Heart right ventricle (tissue), 16 donors: ENCODE results near the gene PATE2. TPM values are rescaled to one million over a fixed set of nuclear protein-coding genes. Genes with fewer than 3 reads are reported as not detected.
A peak's percentile ranks its signal among the peaks of the same experiment; 100 is the strongest.

Experiments used
- ATAC-seq, 8 donors: fragments of 200-7000 bp; cut with Tn5 transposase; one replicate each; pipeline ENCODE4 v1.9.1; 2020; ENCODE audit warnings: mild to moderate bottlenecking in 8 of 8, moderate library complexity in 8 of 8, moderate number of reproducible peaks in 1 of 8
- DNase-seq, 2 donors: peaks; one replicate each; pipeline ENCODE4 v3.0.0-alpha.2; 2020
- H3K27ac ChIP-seq, 10 donors: fragments of 200-600 bp; sonication (generic) in 2 of 10; one replicate each; pipeline versions ENCODE4 v1.5.0 to v1.8.0; 2020 to 2022; ENCODE audit warnings: mild to moderate bottlenecking in 3 of 10
- H3K27me3 ChIP-seq, 7 donors: fragments of 200-600 bp; one replicate each; pipeline ENCODE4 v1.8.0; 2021 to 2022; ENCODE audit warnings: mild to moderate bottlenecking in 2 of 7
- H3K36me3 ChIP-seq, 9 donors: fragments of 200-600 bp; sonication (generic) in 1 of 9; one replicate each; pipeline versions ENCODE4 v1.5.0 to v1.8.0; 2020 to 2022; ENCODE audit warnings: mild to moderate bottlenecking in 2 of 9
- H3K4me1 ChIP-seq, 9 donors: fragments of 200-600 bp; sonication (generic) in 1 of 9; one replicate each; pipeline versions ENCODE4 v1.5.0 to v1.8.0; 2020 to 2022; ENCODE audit warnings: mild to moderate bottlenecking in 4 of 9
- H3K4me3 ChIP-seq, 10 donors: fragments of 200-600 bp; sonication (generic) in 2 of 10; one replicate each; pipeline versions ENCODE4 v1.5.0 to v1.8.0; 2020 to 2022; ENCODE audit warnings: mild to moderate bottlenecking in 7 of 10, moderate library complexity in 2 of 10
- H3K9me3 ChIP-seq, 11 donors: fragments of 200-600 bp in 10 of 11; sonication (generic) in 2 of 11; one replicate each; pipeline versions ENCODE4 v1.5.0 to v1.8.0; 2013 to 2022; ENCODE audit warnings: mild to moderate bottlenecking in 2 of 11, control low read depth in 1 of 11, moderate library complexity in 1 of 11
- WGBS, 2 donors: extraction: QIAGEN DNeasy Blood & Tissue Kit; methylation state at CpG; one replicate each; pipeline ENCODE4 v1.1.7; 2013; ENCODE audit warnings: inconsistent platforms in 1 of 2; 5-methylcytosine and 5-hydroxymethylcytosine counted together
- intact Hi-C, 10 donors: fragments of 100-400 bp; cut with DNase I; formaldehyde crosslinking; loops; one replicate each; pipeline versions ENCODE4 v1.11.1 to v1.14.2; 2022
- polyA plus RNA-seq, 2 donors: library from polyadenylated mRNA; stranded (reverse); fragments of 200-250 nt; gene quantifications; one replicate each; pipeline ENCODE4 v1.2.3, GENCODE V29; 2013
- total RNA-seq, 10 donors: library from RNA; stranded (reverse); fragmentation: NEBNext Ultra II Directional in 3 of 10; extraction: Animal tissue kit (Norgen Biotek cat#: 25700) in 3 of 10; gene quantifications; one replicate each; pipeline versions ENCODE4 v1.2.1 to v1.2.4, GENCODE V29; 2021 to 2023
- TF ChIP-seq, protein P1 (sequence below), 9 donors: fragments of 200-600 bp; sonication (generic) in 2 of 9; IDR thresholded peaks; one replicate each; pipeline versions ENCODE4 v1.5.0 to v1.8.0; 2021 to 2022; ENCODE audit warnings: antibody characterized with exemption in 9 of 9, mild to moderate bottlenecking in 5 of 9, moderate library complexity in 1 of 9
- donor health status: Arrhythmogenic right ventricular cardiomyopathy.
- donor health status: ischemic (EF 13 %, LVEDD 7.1; RV severe dilation, severe dysfunction).
- donor health status: healthy with polysubstance abuse.
- donor health status: DM: no; HTN: yes; CAD: no.
- donor health status: DM: no; HTN: no; CAD: no.
- donor health status: ischemic (EF 25% LVEDD 6.9; RV normal size, moderate dysfunction).
- donor health status: ischemic (EF 25% LVEDD 5.7; RV mildly dilated, moderate dysfunction).
- donor health status: healthy.
- donor health status: DM: yes; HTN: yes; CAD: no.
- donor health status: Ischemic cardiomyopathy.
- donor health status: ischemic (EF 35%, LVEDD 5.7; RV mildly dilated, moderate dysfunction).
- donor health status: nonischemic (EF 11% LVEDD 7.7; RV severe dilation, severe dysfunction).
- donor health status: DM: yes; HTN: yes; CAD: no.
- donor health status: PGD.
- donor health status: ischemic (EF 29% LVEDD 5.4; RV normal size, mild dysfunction).
- donor health status: nonischemic (EF 23%, LVEDD 6.1; RV moderate dilation, normal function).

The PATE2 gene
- total and polyA plus RNA-seq, 12 donors = not detected

DNA sequence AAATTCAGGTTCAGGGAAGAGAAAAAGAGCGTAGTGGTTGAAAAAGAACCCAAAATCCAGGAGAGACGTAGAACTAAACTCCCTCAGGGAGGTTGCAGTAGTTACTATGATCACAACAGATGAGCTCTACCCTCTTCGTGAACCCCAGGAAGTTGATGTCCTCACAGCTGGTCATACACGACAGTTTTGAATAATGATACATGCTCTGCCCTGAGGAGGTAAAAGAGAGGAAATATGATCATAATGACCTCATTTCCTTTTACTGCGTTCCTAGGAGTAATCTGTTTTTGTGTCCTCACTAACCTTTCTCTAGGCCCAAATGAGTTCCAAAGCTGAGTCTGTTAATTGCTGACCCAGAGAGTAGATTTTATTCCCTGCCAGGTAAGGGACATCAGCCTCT, 1.3 kb downstream of the PATE2 start:
- WGBS, 2 donors = 40 to 61% methylated on average over 5 of the region's 5 CpGs
- H3K9me3 ChIP-seq = no peaks in the 10 kb centered on the region
- H3K36me3 ChIP-seq = no peaks in the 10 kb centered on the region
- no peaks in the 10 kb centered on the region for H3K27me3 ChIP-seq
- H3K4me3 ChIP-seq = no peak overlapping the region
- intact Hi-C loops = no loop called here
- TF ChIP-seq, protein P1, sequence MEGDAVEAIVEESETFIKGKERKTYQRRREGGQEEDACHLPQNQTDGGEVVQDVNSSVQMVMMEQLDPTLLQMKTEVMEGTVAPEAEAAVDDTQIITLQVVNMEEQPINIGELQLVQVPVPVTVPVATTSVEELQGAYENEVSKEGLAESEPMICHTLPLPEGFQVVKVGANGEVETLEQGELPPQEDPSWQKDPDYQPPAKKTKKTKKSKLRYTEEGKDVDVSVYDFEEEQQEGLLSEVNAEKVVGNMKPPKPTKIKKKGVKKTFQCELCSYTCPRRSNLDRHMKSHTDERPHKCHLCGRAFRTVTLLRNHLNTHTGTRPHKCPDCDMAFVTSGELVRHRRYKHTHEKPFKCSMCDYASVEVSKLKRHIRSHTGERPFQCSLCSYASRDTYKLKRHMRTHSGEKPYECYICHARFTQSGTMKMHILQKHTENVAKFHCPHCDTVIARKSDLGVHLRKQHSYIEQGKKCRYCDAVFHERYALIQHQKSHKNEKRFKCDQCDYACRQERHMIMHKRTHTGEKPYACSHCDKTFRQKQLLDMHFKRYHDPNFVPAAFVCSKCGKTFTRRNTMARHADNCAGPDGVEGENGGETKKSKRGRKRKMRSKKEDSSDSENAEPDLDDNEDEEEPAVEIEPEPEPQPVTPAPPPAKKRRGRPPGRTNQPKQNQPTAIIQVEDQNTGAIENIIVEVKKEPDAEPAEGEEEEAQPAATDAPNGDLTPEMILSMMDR (IDR thresholded peaks at IDR 0.05) = no peak
- ATAC-seq (no peak), DNase-seq (no peak)
- no peak overlapping the region for H3K27ac ChIP-seq
- H3K4me1 ChIP-seq = no peaks in the 10 kb centered on the region

DNA sequence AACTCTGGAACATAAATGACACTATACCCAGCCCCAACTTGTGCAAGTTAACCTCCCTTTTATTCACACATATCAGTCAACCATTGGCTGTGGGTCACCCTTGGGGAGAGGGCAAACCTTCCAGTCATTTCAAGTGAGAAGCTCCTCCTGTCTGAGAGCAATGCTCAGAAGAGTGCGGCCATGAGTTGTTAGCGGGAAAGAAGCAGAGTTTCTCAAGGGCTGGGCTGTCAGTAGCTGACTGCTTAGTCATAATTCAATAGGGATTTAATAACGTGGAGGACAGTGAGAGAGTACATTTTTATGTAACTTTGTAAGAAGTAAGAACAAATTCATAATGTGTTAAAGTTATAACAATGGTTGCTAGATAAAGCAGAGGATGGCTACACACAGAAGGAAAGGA, 5.1 kb downstream of the PATE2 start:
- DNase-seq (no peak), ATAC-seq (peak in 4 of 8 donors; percentile 22 to 76 (median 36))
- no peaks in the 10 kb centered on the region for H3K36me3 ChIP-seq
- WGBS, 2 donors = 64 to 68% methylated on average over 3 of the region's 3 CpGs
- TF ChIP-seq, protein P1 (IDR thresholded peaks at IDR 0.05) = no peak
- H3K27ac ChIP-seq = no peak overlapping the region
- no peaks in the 10 kb centered on the region for H3K9me3 ChIP-seq
- intact Hi-C loops = no loop called here
- no peaks in the 10 kb centered on the region for H3K4me1 ChIP-seq
- no peaks in the 10 kb centered on the region for H3K27me3 ChIP-seq
- H3K4me3 ChIP-seq = no peak overlapping the region

DNA sequence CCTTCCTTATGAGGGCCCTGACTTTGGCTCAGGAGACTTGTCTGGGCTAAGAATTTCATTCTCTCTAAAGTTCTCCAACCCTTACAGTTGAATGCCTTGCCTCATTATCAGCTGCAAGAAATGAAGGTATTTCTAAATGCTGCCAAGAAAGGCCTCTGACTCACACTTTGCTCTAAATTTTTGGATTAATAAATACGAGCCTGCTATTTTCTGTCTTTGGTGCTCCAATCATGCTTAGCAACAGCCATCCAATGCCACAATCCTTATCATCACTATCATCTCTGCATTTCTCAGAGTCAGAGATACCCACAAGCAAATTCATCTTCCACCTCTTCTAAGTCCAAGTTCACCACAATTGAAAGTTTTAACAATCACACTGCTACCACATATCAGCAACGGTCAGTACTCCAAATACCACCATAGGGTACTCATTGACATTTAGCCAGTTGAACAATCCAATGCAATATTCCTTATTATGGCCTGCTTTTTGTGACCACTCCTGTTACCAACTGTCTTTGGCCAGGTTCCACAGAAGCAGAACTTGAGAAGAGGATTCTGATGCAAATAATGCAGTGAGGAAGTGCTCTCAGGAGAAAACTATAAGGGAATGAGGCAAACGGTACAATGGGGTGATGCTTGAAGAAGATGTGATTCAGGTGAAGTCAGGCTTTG, 5.7 kb downstream of the PATE2 start:
- Histone ChIP-seq H3K27ac (no peak overlapping the region), H3K27me3 (no peaks in the 10 kb centered on the region), H3K4me1 (no peaks in the 10 kb centered on the region), H3K36me3 (no peaks in the 10 kb centered on the region), H3K9me3 (no peaks in the 10 kb centered on the region), H3K4me3 (no peak overlapping the region)
- TF ChIP-seq, protein P1 (IDR thresholded peaks at IDR 0.05) = no peak
- ATAC-seq (peak in 4 of 8 donors; percentile 33 to 77 (median 47)), DNase-seq (no peak)
- intact Hi-C loops = no loop called here
- 55 to 61% methylated on average over 3 of the region's 3 CpGs for WGBS, 2 donors

DNA sequence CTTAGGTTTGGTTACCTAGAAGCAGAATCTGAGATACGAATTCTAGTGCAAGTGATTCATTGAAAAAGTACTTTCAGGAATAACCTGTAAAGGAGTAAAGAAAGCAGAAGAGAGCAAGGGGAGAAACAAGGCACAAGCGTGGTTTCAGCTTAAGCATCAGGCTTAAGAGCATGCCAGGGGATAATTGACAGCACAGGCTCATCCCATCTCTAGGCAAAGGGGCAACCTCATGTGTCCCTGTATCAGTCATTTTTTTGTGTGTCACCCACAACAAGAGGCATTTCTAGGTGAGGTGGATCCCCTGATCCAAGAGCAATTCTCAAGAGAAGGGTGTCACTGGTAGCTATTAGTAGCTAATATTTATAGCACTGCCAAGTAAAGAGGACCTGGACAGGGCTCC, 8.0 kb downstream of the PATE2 start:
- Histone ChIP-seq H3K9me3 (no peaks in the 10 kb centered on the region), H3K36me3 (no peaks in the 10 kb centered on the region), H3K27me3 (no peaks in the 10 kb centered on the region), H3K4me1 (no peaks in the 10 kb centered on the region), H3K27ac (no peak overlapping the region), H3K4me3 (no peak overlapping the region)
- intact Hi-C loops = no loop called here
- DNase-seq = no peak
- 71 to 77% methylated on average over 2 of the region's 2 CpGs for WGBS, 2 donors
- ATAC-seq = no peak
- TF ChIP-seq, protein P1 (IDR thresholded peaks at IDR 0.05) = no peak
